ENCODE results near the gene CD55. TPM values are rescaled to one million over a fixed set of nuclear protein-coding genes. Genes with fewer than 3 reads are reported as not detected.

Gene CD55
- total RNA-seq, 1 experiment from 2014 or later, result 17.3 TPM

- no peak overlapping the region for H2BK5ac ChIP-seq (ENCODE audit: insufficient read length, low read length)
- no peak overlapping the region for H3K27ac ChIP-seq (ENCODE audit: insufficient read length, low read depth, low read length)
- no peaks in the 10 kb centered on the region for H3K27me3 ChIP-seq (ENCODE audit: insufficient read depth, low read length)
- H3K4me2 ChIP-seq (ENCODE audit: insufficient read depth, insufficient read length, low read length), result no peak overlapping the region
- H4K5ac ChIP-seq (ENCODE audit: insufficient read length, low read depth, low read length), result no peak overlapping the region
- no peak overlapping the region for H3T11ph ChIP-seq (ENCODE audit: low read length)
- Mint-ChIP-seq H3K9me3 (peaks cover 16% of the 10 kb centered on the region in 2 experiments), H3K27ac (no peak overlapping the region), H3K4me3 (no peak overlapping the region), H3K27me3 (ENCODE audit: low read depth) (no peaks in the 10 kb centered on the region; the same call in none of the 2 replicates), H3K36me3 (ENCODE audit: insufficient read depth in 1 of 3, low read depth in 3 of 3) (peaks cover 7 to 13% (median 12%) of the 10 kb centered on the region in 3 experiments; a peak in 6 of 7 replicates), H3K4me1 (peaks cover 19 to 27% of the 10 kb centered on the region in 2 experiments)
- H2BK12ac ChIP-seq (ENCODE audit: insufficient read length, low read depth, low read length), result no peak overlapping the region
- no peak overlapping the region for H3K14ac ChIP-seq (ENCODE audit: insufficient read depth, low read length)
- H2AK5ac ChIP-seq (ENCODE audit: insufficient read length, low read length), result no peak overlapping the region
- H4K91ac ChIP-seq (ENCODE audit: insufficient read length, low read depth, low read length), result no peak overlapping the region
- no peak for TF ChIP-seq CTCF (conservative IDR thresholded peaks at IDR 0.05)
- no CpG with 5 or more reads among the region's 2 CpGs for WGBS (ENCODE audit: extremely low coverage, insufficient read length, low lambda C conversion rate)
- H2AFZ ChIP-seq (ENCODE audit: low read length), result no peak overlapping the region
- H2BK15ac ChIP-seq (ENCODE audit: low read depth, low read length), result no peak overlapping the region
- H2BK120ac ChIP-seq (ENCODE audit: low read depth, low read length, poor library complexity, severe bottlenecking), result no peak overlapping the region
- H3K4ac ChIP-seq (ENCODE audit: low read depth, low read length), result no peak overlapping the region
- no peak overlapping the region for H3K18ac ChIP-seq (ENCODE audit: insufficient read length, low read depth, low read length)
- H3K56ac ChIP-seq (ENCODE audit: insufficient read length, low read depth, low read length), result no peak overlapping the region
- no peak for DNase-seq
- peaks cover 5% of the 10 kb centered on the region; the same call in 1 of the 2 replicates for H3K4me1 ChIP-seq (ENCODE audit: insufficient read depth, low read length)
- no peaks in the 10 kb centered on the region for H3K23me2 ChIP-seq (ENCODE audit: insufficient read length, low read depth, low read length, poor library complexity, severe bottlenecking)
- H4K8ac ChIP-seq (replicated peaks; ENCODE audit: insufficient read length, low read depth, low read length), result no peak overlapping the region
- no peak overlapping the region for H2BK20ac ChIP-seq (ENCODE audit: low read depth, low read length, poor library complexity, severe bottlenecking)
- H3K79me1 ChIP-seq (ENCODE audit: insufficient read depth, low read depth, low read length, poor library complexity, severe bottlenecking), result no peaks in the 10 kb centered on the region
- H3K79me2 ChIP-seq (ENCODE audit: insufficient read depth, low read length), result no peaks in the 10 kb centered on the region
- no peaks in the 10 kb centered on the region for H4K20me1 ChIP-seq (ENCODE audit: control insufficient read depth, insufficient read depth, insufficient read length)
- H3K9me3 ChIP-seq (ENCODE audit: control insufficient read depth, low read depth, low read length), result no peaks in the 10 kb centered on the region
- no peak overlapping the region for H3K23ac ChIP-seq (ENCODE audit: insufficient read length, low read depth, low read length)
- H3K9ac ChIP-seq (ENCODE audit: extremely low read depth, insufficient read length, low read length), result no peak overlapping the region
Measured at GRCh38 chr1:207286786-207287468, 34.6 kb upstream of the CD55 start.
